Sigmoid colon (tissue), 7 donors: ENCODE results near the gene IVD. TPM values are rescaled to one million over a fixed set of nuclear protein-coding genes. Genes with fewer than 3 reads are reported as not detected.

Source experiments
- DNase-seq: peaks from one replicate; pipeline ENCODE4 v3.0.0-alpha.2; 2019
- H3K27ac ChIP-seq, 4 donors: fragments of 200-600 bp; sonication (generic); one replicate each; pipeline ENCODE4 v1.5.1; 2016 to 2019; ENCODE audit warnings: mild to moderate bottlenecking in 1 of 4
- H3K27me3 ChIP-seq, 3 donors: fragments of 200-600 bp; sonication (generic); one replicate each; pipeline ENCODE4 v1.5.1; 2019; ENCODE audit warnings: mild to moderate bottlenecking in 1 of 3
- H3K36me3 ChIP-seq, 4 donors: fragments of 200-600 bp; sonication (generic); one replicate each; pipeline ENCODE4 v1.5.1; 2016 to 2019
- H3K4me1 ChIP-seq, 4 donors: fragments of 200-600 bp; sonication (generic); one replicate each; pipeline ENCODE4 v1.5.1; 2017 to 2019
- H3K4me3 ChIP-seq, 4 donors: fragments of 200-600 bp; sonication (generic); one replicate each; pipeline ENCODE4 v1.5.1; 2017 to 2019; ENCODE audit warnings: mild to moderate bottlenecking in 2 of 4, moderate library complexity in 1 of 4
- H3K9me3 ChIP-seq, 4 donors: fragments of 200-600 bp in 3 of 4; sonication (generic) in 3 of 4; one replicate each; pipeline versions ENCODE4 v1.5.1 to v1.6.1; 2013 to 2019
- EP300 ChIP-seq, 4 donors: sonication (generic); formaldehyde crosslinking; IDR thresholded peaks; one replicate each; pipeline ENCODE4 v1.6.1; 2017; ENCODE audit warnings: antibody characterized with exemption in 4 of 4
- POLR2A ChIP-seq, 2 donors: fragments of 450-650 bp; IDR thresholded peaks; one replicate each; pipeline ENCODE4 v1.6.1; 2016; ENCODE audit warnings: antibody characterized with exemption in 2 of 2, mild to moderate bottlenecking in 2 of 2, moderate library complexity in 2 of 2
- POLR2AphosphoS5 ChIP-seq, 4 donors: sonication (generic); formaldehyde crosslinking; IDR thresholded peaks; one replicate each; pipeline ENCODE4 v1.6.1; 2017; ENCODE audit warnings: antibody characterized with exemption in 4 of 4
- WGBS, 2 donors: extraction: QIAGEN DNeasy Blood & Tissue Kit; methylation state at CpG; one replicate each; pipeline ENCODE4 v1.1.7; 2013; 5-methylcytosine and 5-hydroxymethylcytosine counted together
- intact Hi-C: fragments of 100-400 bp; cut with DNase I; formaldehyde crosslinking; loops from one replicate; pipeline ENCODE4 v1.15.1; 2023
- polyA plus RNA-seq, 3 donors: library from polyadenylated mRNA; stranded (reverse); fragments of 200-250 nt; gene quantifications; one replicate each; pipeline ENCODE4 v1.2.3, GENCODE V29; 2013
- total RNA-seq, 4 donors: library from RNA; depleted of rRNA; stranded (reverse); fragments of >200 nt; gene quantifications; one replicate each; pipeline ENCODE4 v1.1.0, GENCODE V29; 2016
- TF ChIP-seq, protein P1 (sequence below), 4 experiments: fragments of 450-650 bp in 3 of 4; fragments of 200-600 bp in 1 of 4; IDR thresholded peaks; one replicate each; pipeline ENCODE4 v1.5.1; 2016 to 2019; ENCODE audit warnings: antibody characterized with exemption in 4 of 4, mild to moderate bottlenecking in 3 of 4, moderate library complexity in 2 of 4
- donor health status: healthy with polysubstance abuse.
- donor health status: Bipolar disorder and iron deficiency.
- donor health status: healthy.

The IVD gene
- total and polyA plus RNA-seq, 7 donors: 28.8 to 59.9 (median 50.8) TPM

DNA sequence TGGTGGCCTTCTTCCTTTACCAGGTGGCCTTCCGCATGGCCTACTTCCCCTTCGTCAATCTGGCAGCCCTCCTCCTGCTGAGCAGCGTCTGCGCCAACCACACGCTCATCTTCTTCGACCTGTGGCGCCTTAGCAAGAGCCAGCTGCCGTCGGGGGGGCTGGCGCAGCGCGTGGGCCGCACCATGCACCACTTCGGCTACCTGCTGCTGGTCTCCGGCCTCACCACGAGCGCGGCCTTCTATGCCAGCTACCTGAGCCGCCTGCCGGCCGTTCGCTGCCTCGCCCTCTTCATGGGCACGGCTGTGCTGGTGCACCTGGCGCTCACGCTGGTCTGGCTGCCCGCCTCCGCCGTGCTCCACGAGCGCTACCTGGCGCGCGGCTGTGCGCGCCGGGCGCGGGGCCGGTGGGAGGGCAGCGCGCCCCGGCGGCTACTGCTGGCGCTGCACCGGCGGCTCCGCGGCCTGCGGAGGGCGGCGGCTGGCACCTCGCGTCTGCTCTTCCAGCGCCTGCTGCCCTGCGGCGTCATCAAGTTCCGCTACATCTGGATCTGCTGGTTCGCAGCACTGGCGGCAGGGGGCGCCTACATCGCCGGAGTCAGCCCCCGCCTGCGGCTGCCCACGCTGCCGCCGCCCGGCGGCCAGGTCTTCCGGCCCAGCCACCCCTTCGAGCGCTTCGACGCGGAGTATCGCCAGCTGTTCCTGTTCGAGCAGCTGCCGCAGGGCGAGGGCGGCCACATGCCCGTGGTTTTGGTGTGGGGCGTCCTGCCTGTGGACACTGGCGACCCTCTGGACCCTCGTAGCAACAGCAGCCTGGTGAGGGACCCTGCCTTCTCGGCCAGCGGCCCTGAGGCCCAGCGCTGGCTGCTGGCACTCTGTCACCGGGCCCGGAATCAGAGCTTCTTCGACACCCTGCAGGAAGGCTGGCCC, 37.6 kb upstream of the IVD start:
- intact Hi-C loops: loop anchor here (1.0 to 2.0 kb wide), 3 partner anchors 24 to 53 kb away; no protein-coding TSS in a partner anchor
- WGBS, 2 donors: 9% methylated on average over 91 of the region's 91 CpGs
- Histone ChIP-seq H3K4me1 (peaks cover 0 to 23% (median 21%) of the 10 kb centered on the region in 4 donors), H3K27ac (peak overlapping the region; percentile 25 to 82 (median 74)), H3K9me3 (no peaks in the 10 kb centered on the region), H3K27me3 (no peaks in the 10 kb centered on the region), H3K4me3 (peak overlapping the region in 3 of 4 donors; percentile 34 to 48 (median 41)), H3K36me3 (no peaks in the 10 kb centered on the region)
- peak in 2 of 4 donors; percentile 22 to 46 for TF ChIP-seq POLR2AphosphoS5 (IDR thresholded peaks at IDR 0.05)
- TF ChIP-seq, protein P1, sequence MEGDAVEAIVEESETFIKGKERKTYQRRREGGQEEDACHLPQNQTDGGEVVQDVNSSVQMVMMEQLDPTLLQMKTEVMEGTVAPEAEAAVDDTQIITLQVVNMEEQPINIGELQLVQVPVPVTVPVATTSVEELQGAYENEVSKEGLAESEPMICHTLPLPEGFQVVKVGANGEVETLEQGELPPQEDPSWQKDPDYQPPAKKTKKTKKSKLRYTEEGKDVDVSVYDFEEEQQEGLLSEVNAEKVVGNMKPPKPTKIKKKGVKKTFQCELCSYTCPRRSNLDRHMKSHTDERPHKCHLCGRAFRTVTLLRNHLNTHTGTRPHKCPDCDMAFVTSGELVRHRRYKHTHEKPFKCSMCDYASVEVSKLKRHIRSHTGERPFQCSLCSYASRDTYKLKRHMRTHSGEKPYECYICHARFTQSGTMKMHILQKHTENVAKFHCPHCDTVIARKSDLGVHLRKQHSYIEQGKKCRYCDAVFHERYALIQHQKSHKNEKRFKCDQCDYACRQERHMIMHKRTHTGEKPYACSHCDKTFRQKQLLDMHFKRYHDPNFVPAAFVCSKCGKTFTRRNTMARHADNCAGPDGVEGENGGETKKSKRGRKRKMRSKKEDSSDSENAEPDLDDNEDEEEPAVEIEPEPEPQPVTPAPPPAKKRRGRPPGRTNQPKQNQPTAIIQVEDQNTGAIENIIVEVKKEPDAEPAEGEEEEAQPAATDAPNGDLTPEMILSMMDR (IDR thresholded peaks at IDR 0.05): peak; percentile 70 to 80 (median 76)
- TF ChIP-seq POLR2A (IDR thresholded peaks at IDR 0.05): no peak
- no peak for TF ChIP-seq EP300 (IDR thresholded peaks at IDR 0.05)
- peak; percentile 92 for DNase-seq

DNA sequence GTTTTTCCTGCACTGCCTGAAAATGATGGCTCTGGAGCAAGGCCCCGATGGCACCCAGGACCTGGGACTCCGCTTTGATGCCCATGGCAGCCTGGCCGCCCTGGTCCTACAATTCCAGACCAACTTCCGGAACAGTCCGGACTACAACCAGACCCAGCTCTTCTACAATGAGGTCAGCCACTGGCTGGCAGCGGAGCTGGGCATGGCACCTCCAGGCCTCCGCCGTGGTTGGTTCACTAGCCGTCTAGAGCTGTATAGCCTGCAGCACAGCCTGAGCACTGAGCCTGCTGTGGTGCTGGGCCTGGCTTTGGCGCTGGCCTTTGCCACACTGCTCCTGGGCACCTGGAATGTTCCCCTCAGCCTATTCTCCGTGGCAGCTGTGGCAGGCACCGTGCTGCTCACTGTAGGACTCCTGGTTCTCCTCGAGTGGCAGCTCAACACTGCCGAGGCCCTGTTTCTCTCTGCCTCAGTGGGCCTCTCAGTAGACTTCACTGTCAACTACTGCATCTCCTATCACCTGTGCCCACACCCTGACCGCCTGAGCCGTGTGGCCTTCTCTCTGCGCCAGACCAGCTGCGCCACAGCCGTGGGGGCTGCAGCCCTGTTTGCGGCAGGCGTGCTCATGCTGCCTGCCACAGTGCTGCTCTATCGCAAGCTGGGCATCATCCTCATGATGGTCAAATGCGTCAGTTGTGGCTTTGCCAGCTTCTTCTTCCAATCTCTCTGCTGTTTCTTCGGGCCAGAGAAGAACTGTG, 36.7 kb upstream of the IVD start:
- no peak for TF ChIP-seq POLR2A (IDR thresholded peaks at IDR 0.05)
- TF ChIP-seq, protein P1 (IDR thresholded peaks at IDR 0.05): no peak
- no peak for TF ChIP-seq POLR2AphosphoS5 (IDR thresholded peaks at IDR 0.05)
- TF ChIP-seq EP300 (IDR thresholded peaks at IDR 0.05): no peak
- intact Hi-C loops: loop anchor here (1.0 kb wide), 2 partner anchors 25 to 52 kb away; no protein-coding TSS in a partner anchor
- Histone ChIP-seq H3K36me3 (no peaks in the 10 kb centered on the region), H3K4me3 (no peak overlapping the region), H3K4me1 (peaks cover 0 to 23% (median 21%) of the 10 kb centered on the region in 4 donors), H3K9me3 (no peaks in the 10 kb centered on the region), H3K27ac (peak overlapping the region in 1 of 4 donors; percentile 82), H3K27me3 (no peaks in the 10 kb centered on the region)
- WGBS, 2 donors: 95 to 96% methylated on average over 24 of the region's 24 CpGs
- DNase-seq: no peak

DNA sequence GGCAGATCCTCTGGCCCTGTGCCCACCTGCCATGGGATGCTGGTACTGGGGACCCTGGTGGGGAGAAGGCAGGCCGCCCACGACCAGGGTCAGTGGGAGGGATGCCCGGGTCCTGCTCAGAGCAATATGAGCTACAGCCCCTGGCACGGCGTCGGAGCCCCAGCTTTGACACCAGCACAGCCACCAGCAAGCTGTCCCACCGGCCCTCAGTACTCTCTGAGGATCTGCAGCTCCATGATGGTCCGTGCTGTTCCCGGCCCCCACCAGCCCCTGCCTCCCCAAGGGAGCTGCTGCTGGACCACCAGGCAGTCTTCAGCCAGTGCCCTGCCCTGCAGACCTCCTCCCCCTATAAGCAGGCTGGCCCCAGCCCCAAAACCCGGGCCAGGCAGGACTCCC, 36.1 kb upstream of the IVD start:
- no peak for DNase-seq

DNA sequence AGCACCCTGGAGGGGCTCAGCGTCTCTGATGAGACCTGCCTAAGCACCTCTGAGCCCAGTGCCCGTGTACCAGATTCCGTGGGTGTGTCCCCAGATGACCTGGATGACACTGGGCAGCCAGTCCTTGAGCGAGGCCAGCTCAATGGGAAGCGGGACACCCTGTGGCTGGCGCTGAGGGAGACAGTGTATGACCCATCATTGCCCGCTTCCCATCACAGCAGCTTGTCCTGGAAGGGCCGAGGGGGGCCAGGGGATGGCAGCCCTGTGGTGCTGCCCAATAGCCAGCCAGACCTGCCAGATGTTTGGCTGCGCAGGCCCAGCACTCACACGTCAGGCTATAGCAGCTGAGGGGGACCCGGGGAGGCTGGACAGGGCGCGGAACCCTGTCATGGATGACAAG, 35.6 kb upstream of the IVD start:
- intact Hi-C loops: no loop called here
- WGBS, 2 donors: 92% methylated on average over 13 of the region's 13 CpGs
- no peak overlapping the region for H3K4me3 ChIP-seq

More for the DNA sequence above, 36.1 kb upstream of the IVD start:
- Histone ChIP-seq H3K4me1 (peaks cover 0 to 23% (median 21%) of the 10 kb centered on the region in 4 donors), H3K9me3 (no peaks in the 10 kb centered on the region), H3K36me3 (no peaks in the 10 kb centered on the region), H3K4me3 (no peak overlapping the region), H3K27ac (no peak overlapping the region), H3K27me3 (no peaks in the 10 kb centered on the region)
- intact Hi-C loops: no loop called here
- TF ChIP-seq POLR2AphosphoS5 (IDR thresholded peaks at IDR 0.05) (no peak), EP300 (IDR thresholded peaks at IDR 0.05) (no peak), POLR2A (IDR thresholded peaks at IDR 0.05) (no peak)
- TF ChIP-seq, protein P1 (IDR thresholded peaks at IDR 0.05): no peak
- WGBS, 2 donors: 91 to 95% methylated on average over 10 of the region's 10 CpGs

More for the DNA sequence above, 35.6 kb upstream of the IVD start:
- no peaks in the 10 kb centered on the region for H3K9me3 ChIP-seq
- H3K27ac ChIP-seq: no peak overlapping the region
- no peaks in the 10 kb centered on the region for H3K36me3 ChIP-seq
- TF ChIP-seq POLR2AphosphoS5 (IDR thresholded peaks at IDR 0.05): no peak
- no peak for TF ChIP-seq EP300 (IDR thresholded peaks at IDR 0.05)
- no peak for TF ChIP-seq POLR2A (IDR thresholded peaks at IDR 0.05)
- TF ChIP-seq, protein P1 (IDR thresholded peaks at IDR 0.05): no peak
- DNase-seq: no peak
- H3K27me3 ChIP-seq: no peaks in the 10 kb centered on the region
- peaks cover 0 to 23% (median 21%) of the 10 kb centered on the region in 4 donors for H3K4me1 ChIP-seq
